ENCODE results near the gene HLA-E.
"Not testable (repeated sequence)": the region's sequence is repeated elsewhere in the genome, so short reads cannot be mapped to it uniquely, and the experiment has no call there.

HLA-E gene

GRCh38 chr6:30481965-30482644 is 7.2 kb upstream of the HLA-E start:
- not testable (repeated sequence) for H3K36me3 ChIP-seq (ENCODE audit: insufficient read depth, low read depth, low read length); H3K9ac ChIP-seq (ENCODE audit: low read depth, low read length); H3K4me1 ChIP-seq (ENCODE audit: insufficient read depth, low read length); H3K9me3 ChIP-seq (ENCODE audit: insufficient read depth, low read depth, low read length); H3K27ac ChIP-seq (ENCODE audit: low read length)
- Histone ChIP-seq H3K27me3 (ENCODE audit: insufficient read depth, low read length) (peaks cover 59% of the 10 kb centered on the region), H3K4me3 (ENCODE audit: low read length) (peak overlapping the region; percentile 47)

DNA sequence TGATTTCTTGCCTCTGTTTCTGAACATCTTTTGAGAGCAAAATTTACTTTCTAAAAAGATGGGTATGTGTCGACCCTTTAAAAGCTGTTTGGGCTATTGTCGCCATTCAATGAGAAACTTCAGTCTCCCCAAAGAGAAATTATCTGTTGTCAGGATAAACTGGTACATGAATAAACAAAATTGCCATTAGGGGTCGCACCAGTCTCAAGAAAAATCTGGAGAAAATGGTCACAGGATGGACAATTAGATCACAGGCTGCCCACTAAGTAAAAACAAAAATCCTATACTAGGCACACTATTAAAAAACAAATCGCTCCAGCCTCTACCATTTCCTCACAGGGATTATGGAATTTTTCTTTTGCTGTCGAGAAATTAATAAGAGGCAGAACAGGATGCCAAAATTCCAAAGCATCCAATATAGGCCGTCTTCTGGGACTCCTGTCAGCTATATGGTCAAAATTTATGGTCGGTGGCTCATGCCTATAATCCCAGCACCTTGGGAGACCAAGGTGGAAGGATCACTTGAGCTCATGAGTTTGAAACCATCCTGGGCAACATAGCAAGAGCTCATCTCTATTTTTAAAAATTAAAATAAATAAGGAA is 5.5 kb upstream of the HLA-E start:
- no peak overlapping the region for H3K27ac ChIP-seq (ENCODE audit: low read length)
- H3K9ac ChIP-seq (ENCODE audit: low read depth, low read length) = no peak overlapping the region
- peaks cover 45% of the 10 kb centered on the region for H3K27me3 ChIP-seq (ENCODE audit: insufficient read depth, low read length)

GRCh38 chr6:30485236-30485635 is 4.1 kb upstream of the HLA-E start:
- H3K4me3 ChIP-seq (ENCODE audit: low read length) = no peak overlapping the region
- H3K27me3 ChIP-seq (ENCODE audit: insufficient read depth, low read length) = peaks cover 31% of the 10 kb centered on the region
- H3K27ac ChIP-seq (ENCODE audit: low read length) = no peak overlapping the region
- H3K9ac ChIP-seq (ENCODE audit: low read depth, low read length) = no peak overlapping the region
- no peaks in the 10 kb centered on the region for H3K9me3 ChIP-seq (ENCODE audit: insufficient read depth, low read depth, low read length)
- H3K4me1 ChIP-seq (ENCODE audit: insufficient read depth, low read length) = no peaks in the 10 kb centered on the region
- H3K36me3 ChIP-seq (ENCODE audit: insufficient read depth, low read depth, low read length) = no peaks in the 10 kb centered on the region

More for the DNA sequence above, 5.5 kb upstream of the HLA-E start:
- Histone ChIP-seq H3K4me1 (ENCODE audit: insufficient read depth, low read length) (no peaks in the 10 kb centered on the region), H3K4me3 (ENCODE audit: low read length) (no peak overlapping the region), H3K36me3 (ENCODE audit: insufficient read depth, low read depth, low read length) (no peaks in the 10 kb centered on the region), H3K9me3 (ENCODE audit: insufficient read depth, low read depth, low read length) (no peaks in the 10 kb centered on the region)

DNA sequence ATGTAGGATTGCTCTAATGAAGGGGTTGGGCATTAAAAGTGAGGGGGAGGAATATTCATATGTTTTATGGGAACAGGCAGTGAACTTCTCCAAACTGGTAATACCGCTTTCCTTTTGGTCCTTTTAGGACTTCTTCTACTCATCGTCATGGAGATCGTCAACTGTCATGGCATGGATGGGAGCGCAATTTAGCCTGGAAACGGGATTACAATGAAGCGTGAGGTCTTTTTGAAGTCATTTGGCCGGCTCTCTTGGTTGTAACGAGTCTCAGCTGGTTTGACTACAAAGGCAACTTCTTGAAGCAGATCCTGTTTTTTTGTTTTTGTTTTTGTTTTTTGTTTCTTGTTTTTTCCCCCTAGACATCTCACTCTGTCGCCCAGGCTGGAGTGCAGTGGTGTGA is 1.4 kb upstream of the HLA-E start:
- Histone ChIP-seq H3K4me1 (ENCODE audit: insufficient read depth, low read length) (no peaks in the 10 kb centered on the region), H3K4me3 (ENCODE audit: low read length) (no peak overlapping the region), H3K27me3 (ENCODE audit: insufficient read depth, low read length) (peaks cover 13% of the 10 kb centered on the region), H3K9ac (ENCODE audit: low read depth, low read length) (no peak overlapping the region), H3K9me3 (ENCODE audit: insufficient read depth, low read depth, low read length) (no peaks in the 10 kb centered on the region), H3K36me3 (ENCODE audit: insufficient read depth, low read depth, low read length) (peaks cover 23% of the 10 kb centered on the region), H3K27ac (ENCODE audit: low read length) (no peak overlapping the region)

- not testable (repeated sequence) for H3K9ac ChIP-seq (ENCODE audit: low read depth, low read length); H3K4me1 ChIP-seq (ENCODE audit: insufficient read depth, low read length); H3K27me3 ChIP-seq (ENCODE audit: insufficient read depth, low read length); H3K4me3 ChIP-seq (ENCODE audit: low read length); H3K27ac ChIP-seq (ENCODE audit: low read length); H3K9me3 ChIP-seq (ENCODE audit: insufficient read depth, low read depth, low read length)
- peaks cover 23% of the 10 kb centered on the region for H3K36me3 ChIP-seq (ENCODE audit: insufficient read depth, low read depth, low read length)
Observed at GRCh38 chr6:30488697-30489080, 620 bp upstream of the HLA-E start.

GRCh38 chr6:30490026-30490876 is 942 bp downstream of the HLA-E start:
- H3K9me3 ChIP-seq (ENCODE audit: insufficient read depth, low read depth, low read length) = no peaks in the 10 kb centered on the region
- H3K9ac ChIP-seq (ENCODE audit: low read depth, low read length) = peak overlapping the region; percentile 65; the same call in 1 of the 2 replicates
- peaks cover 23% of the 10 kb centered on the region for H3K36me3 ChIP-seq (ENCODE audit: insufficient read depth, low read depth, low read length)
- H3K4me3 ChIP-seq (ENCODE audit: low read length) = peak overlapping the region; percentile 86
- no peak overlapping the region for H3K27ac ChIP-seq (ENCODE audit: low read length)
- no peaks in the 10 kb centered on the region for H3K4me1 ChIP-seq (ENCODE audit: insufficient read depth, low read length)
- peaks cover 6% of the 10 kb centered on the region; the same call in 1 of the 2 replicates for H3K27me3 ChIP-seq (ENCODE audit: insufficient read depth, low read length)

GRCh38 chr6:30491291-30491953 is 2.1 kb downstream of the HLA-E start:
- peaks cover 23% of the 10 kb centered on the region for H3K36me3 ChIP-seq (ENCODE audit: insufficient read depth, low read depth, low read length)
- H3K4me3 ChIP-seq (ENCODE audit: low read length); H3K27me3 ChIP-seq (ENCODE audit: insufficient read depth, low read length); H3K27ac ChIP-seq (ENCODE audit: low read length); H3K9ac ChIP-seq (ENCODE audit: low read depth, low read length); H3K4me1 ChIP-seq (ENCODE audit: insufficient read depth, low read length); H3K9me3 ChIP-seq (ENCODE audit: insufficient read depth, low read depth, low read length): not testable (repeated sequence)

- peaks cover 3% of the 10 kb centered on the region; the same call in 1 of the 2 replicates for H3K4me1 ChIP-seq (ENCODE audit: insufficient read depth, low read length)
- H3K4me3 ChIP-seq (ENCODE audit: low read length) = no peak overlapping the region
- no peak overlapping the region for H3K27ac ChIP-seq (ENCODE audit: low read length)
- no peaks in the 10 kb centered on the region for H3K9me3 ChIP-seq (ENCODE audit: insufficient read depth, low read depth, low read length)
- peaks cover 6% of the 10 kb centered on the region; the same call in 1 of the 2 replicates for H3K27me3 ChIP-seq (ENCODE audit: insufficient read depth, low read length)
- peaks cover 23% of the 10 kb centered on the region for H3K36me3 ChIP-seq (ENCODE audit: insufficient read depth, low read depth, low read length)
- H3K9ac ChIP-seq (ENCODE audit: low read depth, low read length) = no peak overlapping the region
Observed at GRCh38 chr6:30491991-30492952, 3.0 kb downstream of the HLA-E start.

- Histone ChIP-seq H3K4me1 (ENCODE audit: insufficient read depth, low read length) (peaks cover 3% of the 10 kb centered on the region; the same call in 1 of the 2 replicates), H3K4me3 (ENCODE audit: low read length) (no peak overlapping the region), H3K27ac (ENCODE audit: low read length) (no peak overlapping the region), H3K9me3 (ENCODE audit: insufficient read depth, low read depth, low read length) (no peaks in the 10 kb centered on the region), H3K36me3 (ENCODE audit: insufficient read depth, low read depth, low read length) (peaks cover 23% of the 10 kb centered on the region), H3K9ac (ENCODE audit: low read depth, low read length) (no peak overlapping the region), H3K27me3 (ENCODE audit: insufficient read depth, low read length) (0 out of 2 replicates have a peak, but pooled peaks cover 6% of the 10 kb centered on the region)
Observed at GRCh38 chr6:30493643-30494250, 4.4 kb downstream of the HLA-E start.

DNA sequence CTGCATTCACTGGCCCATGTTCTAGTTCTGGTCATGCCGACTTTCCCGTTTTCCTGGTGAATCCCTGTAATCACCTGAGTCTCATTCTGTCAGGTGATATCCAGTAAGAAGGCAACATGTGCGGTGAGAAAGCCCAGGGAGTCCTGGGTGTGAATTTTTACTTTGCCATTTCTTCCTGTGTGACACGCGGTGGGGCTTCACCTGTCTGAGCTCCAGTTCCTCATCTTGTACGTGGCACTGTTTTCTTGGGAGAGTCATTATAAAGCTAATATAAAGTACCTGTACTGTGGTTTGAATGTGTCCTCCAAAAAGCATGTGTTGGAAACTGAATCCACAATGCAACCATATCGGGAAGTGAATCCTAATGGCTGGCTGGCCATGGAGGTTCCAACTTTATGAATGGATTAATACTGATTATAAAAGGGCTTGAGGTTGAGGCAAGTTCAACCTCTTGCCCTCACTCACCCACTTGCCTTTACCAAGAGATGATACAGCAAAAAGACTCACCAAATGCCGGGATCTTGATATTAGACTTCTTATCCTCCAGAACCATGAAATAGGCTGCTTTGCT is 5.1 kb downstream of the HLA-E start:
- no peaks in the 10 kb centered on the region for H3K9me3 ChIP-seq (ENCODE audit: insufficient read depth, low read depth, low read length)
- H3K4me3 ChIP-seq (ENCODE audit: low read length) = no peak overlapping the region
- H3K27ac ChIP-seq (ENCODE audit: low read length) = no peak overlapping the region
- 0 out of 2 replicates have a peak, but pooled peaks cover 6% of the 10 kb centered on the region for H3K27me3 ChIP-seq (ENCODE audit: insufficient read depth, low read length)
- no peak overlapping the region for H3K9ac ChIP-seq (ENCODE audit: low read depth, low read length)
- H3K36me3 ChIP-seq (ENCODE audit: insufficient read depth, low read depth, low read length) = peaks cover 23% of the 10 kb centered on the region
- H3K4me1 ChIP-seq (ENCODE audit: insufficient read depth, low read length) = peaks cover 3% of the 10 kb centered on the region; the same call in 1 of the 2 replicates
